NCI-H2196 (cell line): ENCODE results near the gene LLGL2.
A peak's percentile ranks its signal among the peaks of the same experiment; 100 is the strongest.
"Not testable (repeated sequence)": the region's sequence is repeated elsewhere in the genome, so short reads cannot be mapped to it uniquely, and the experiment has no call there.

Experiments used
- DNase-seq: peaks from one replicate; lab custom pipeline; 2025; ENCODE audit not compliant: unreplicated experiment; lab: John Stamatoyannopoulos, UW

The LLGL2 gene

DNA sequence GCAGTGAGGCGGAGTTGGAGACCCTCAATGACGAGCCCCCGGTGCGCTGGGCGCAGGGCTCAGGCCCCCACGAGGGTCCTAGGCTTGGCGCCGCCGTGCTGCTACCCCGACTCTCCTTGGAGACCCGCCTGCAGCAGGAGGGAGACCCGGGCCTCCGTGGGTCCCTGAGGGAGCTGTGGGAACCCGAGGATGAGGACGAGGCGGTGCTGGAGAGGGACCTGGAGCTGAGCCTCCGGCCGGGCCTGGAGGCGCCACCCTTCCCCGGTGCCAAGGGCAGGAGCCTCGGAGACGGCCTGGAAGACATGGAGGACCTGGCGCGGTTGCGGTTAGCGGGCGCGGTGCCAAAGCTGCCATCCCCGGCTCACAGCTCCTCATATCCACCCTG is 64.4 kb downstream of the LLGL2 start:
- DNase-seq: peak; percentile 26

DNA sequence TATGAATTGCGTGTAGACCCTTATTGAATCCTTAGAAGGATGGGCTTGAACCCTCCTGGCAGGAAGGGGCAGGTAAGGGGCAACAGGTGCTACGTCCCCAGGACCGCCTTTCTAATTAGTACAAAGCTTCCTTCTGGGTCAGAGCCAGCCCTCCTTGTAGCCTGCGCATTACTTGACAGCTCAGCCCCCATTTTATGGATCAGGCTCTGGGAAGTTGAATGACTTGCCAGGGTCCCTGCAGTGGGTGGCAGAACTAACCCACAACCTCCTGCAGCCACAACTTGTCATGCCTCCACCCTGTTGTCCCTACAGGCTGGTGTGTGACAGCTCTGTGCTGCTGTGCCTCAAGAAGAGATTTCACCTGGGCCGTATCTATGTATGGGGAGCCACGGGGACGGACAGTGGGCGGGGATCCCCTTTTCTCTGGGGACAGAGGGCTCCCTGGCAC is 64.8 kb downstream of the LLGL2 start:
- no peak for DNase-seq

DNA sequence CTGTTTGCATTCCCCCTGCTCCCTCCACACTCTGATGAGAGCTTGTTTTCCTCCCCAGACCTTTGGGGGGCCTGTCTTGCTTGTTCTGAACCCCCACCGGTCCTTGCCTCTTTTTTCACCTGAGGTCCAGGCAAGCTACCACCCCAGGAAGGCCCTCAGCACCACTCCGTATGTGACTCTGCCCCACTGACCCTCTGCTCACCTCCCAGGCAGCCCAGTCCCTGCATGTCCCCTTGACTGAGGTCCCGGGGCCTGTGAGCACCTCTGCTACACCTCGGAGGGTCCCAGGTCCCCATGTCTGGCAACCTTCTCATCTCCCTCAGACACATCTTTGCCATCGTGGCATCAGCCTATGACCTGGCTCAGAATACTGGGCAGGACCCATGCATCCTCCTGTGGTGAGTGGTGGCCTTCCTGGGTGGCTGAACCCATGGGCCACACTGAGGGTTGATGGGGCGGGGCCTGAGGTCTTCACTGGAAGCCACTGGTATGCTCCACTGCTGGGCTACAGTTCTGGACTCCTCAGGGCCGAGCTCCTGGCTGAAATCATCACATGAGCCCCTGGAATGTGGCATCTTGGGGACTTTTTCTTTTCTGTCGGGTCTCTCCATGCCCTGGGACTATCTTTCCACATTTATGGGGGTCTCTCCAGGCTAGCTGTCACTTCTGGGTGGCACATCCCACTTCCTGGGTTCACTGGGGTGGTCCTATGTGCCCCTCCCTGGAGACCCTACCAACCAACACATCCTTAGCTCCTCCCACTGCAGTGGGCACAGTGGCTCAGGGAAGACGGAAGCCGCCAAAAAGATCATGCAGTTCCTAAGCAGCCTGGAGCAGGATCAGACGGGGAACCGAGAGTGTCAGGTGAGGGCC is 65.6 kb downstream of the LLGL2 start:
- DNase-seq: no peak

DNA sequence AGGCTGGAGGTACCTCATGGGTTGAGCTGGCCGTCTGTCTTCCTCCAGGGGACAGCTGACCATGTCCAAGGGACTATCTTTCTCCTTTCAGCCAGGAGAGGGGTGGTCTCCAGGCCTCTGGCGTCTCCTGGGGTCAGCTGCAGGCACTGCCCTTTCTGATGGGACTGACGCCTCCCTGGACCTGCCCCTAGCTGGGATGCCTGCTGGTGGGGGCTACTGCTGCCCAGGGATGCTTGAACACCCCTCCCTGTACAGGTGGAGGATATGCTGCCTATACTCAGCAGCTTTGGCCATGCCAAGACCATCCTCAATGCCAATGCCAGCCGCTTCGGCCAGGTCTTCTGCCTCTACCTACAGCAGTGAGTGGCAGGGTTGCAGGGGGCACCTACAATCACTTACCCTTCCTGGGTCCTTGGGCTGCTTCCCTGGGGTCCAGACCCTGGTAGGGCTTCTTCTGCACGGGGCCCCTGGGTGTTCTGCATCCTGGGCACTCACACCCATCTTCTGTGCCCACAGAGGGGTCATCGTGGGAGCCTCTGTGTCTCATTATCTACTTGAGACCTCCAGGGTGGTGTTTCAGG is 66.3 kb downstream of the LLGL2 start:
- no peak for DNase-seq

DNA sequence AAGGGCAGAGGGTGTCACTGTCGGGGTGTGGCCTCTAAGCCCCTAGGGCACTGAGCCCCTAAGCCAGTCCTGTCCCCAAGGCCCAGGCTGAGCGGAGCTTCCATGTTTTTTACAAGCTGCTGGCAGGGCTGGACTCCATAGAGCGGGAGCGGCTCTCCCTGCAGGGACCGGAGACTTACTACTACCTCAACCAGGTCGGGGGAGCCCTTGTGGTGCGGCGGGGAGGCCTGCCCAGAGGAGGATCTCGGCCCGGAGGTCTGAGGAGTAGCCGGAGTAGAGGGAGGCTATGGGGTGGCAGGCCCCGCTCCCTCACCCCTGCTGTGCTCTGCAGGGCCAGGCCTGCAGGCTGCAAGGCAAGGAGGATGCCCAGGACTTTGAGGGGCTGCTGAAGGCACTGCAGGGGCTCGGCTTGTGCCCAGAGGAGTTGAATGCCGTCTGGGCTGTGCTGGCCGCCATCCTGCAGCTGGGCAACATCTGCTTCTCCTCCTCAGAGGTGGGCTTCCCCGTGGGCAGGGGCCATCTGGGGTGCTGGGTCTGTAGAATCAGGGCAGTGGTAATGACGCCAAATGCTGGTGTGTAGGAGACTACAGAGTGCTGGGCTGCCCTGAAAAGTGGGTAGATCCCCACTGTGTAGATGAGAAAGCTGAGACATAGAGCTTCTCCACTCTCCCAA is 67.0 kb downstream of the LLGL2 start:
- no peak for DNase-seq

DNA sequence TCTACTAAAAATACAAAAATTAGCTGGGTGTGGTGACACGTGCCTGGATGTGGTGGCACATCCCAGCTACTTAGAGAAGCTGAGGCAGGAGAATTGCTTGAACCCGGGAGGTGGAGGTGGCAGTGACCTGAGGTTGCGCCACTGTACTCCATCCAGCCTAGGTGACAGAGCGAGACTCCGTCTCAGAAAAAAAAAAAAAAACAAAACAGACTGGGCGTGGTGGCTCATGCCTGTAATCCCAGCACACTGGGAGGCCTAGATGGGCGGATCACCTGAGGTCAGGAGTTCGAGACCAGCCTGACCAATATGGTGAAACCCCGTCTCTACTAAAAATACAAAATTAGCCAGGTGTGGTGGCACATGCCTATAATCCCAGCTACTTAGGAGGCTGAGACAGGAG is 67.9 kb downstream of the LLGL2 start:
- DNase-seq: not testable (repeated sequence)

DNA sequence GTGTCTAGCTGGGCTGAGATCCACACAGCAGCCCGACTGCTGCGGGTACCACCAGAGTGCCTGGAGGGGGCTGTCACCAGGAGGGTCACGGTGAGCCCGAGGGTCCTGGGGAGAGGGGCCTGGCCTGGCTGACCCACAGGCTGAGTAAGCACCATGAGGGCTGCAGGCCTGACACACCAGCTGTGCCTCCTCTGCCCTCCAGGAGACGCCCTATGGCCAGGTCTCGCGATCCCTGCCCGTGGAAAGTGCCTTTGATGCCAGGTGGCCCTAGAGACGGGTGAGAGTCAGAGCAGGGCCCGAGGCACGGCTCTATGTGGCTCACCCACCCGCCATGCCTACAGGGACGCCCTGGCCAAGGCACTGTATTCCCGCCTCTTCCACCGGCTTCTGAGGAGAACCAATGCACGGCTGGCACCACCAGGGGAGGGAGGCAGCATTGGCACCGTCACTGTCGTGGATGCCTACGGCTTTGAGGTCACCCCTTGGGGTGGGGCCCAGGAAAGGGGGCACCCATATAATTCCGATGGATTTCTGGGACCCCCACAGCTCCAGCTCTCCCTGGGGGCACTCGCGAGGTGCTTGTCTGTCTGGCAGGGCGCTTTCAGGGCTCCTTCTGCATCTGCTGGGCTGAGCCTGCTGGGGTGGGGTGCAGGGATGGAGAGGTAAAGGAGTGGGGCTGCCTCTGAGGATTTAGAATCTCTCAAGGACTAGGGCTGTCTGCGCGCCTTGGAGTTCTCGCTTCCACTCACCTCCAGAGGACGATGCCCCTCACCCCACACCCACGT is 69.2 kb downstream of the LLGL2 start:
- no peak for DNase-seq

DNA sequence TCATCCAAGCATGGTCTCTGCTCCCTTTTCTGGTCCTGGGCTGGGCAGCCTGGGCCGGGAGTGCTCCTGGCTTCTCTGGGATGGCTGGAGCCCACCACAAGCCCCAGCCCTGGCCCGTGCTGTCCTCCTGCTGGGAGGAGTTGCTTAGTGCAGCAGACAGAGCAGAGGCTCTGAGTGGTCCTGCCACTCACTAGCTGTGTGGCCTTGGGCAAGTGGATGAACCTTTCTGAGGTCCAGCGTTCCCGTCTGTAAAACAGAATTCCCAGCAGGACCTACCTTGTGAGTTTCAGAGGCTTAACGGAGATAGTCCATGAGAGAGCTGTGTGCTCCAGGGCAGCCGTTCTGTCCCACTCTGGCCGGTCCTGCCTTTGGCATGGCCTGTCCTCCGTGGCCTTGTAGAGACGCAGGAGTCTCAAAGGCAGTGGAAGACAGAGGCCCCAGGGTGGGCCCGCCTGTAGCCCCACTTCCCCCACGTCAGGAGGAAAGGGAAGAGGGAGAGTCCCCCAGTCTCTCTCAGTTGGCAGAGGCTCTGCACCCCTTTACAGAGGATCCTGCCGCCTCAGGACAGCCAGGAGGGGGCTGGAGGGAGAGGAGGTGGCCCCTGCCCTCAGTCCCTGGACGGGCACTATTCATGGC is 69.9 kb downstream of the LLGL2 start:
- no peak for DNase-seq

DNA sequence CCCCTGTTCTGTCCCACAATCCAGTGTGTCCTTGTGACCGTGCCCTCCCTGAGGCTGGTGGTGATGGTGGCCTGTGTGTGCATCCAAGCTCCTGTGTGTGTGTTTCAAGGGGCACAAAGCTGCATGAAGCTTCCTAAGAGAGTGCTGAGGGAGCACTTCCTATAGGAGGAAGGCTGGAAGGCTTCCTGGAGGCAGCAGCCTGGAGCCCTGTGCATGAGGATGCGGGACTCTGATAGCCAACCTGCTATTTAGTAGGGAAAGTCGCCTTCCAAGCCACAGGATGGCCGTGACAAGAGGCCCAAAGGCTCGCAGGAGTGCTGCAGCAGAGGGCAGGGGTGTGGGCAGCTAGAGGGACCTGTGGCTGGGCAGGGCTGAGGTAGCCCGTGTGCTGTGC is 70.4 kb downstream of the LLGL2 start:
- DNase-seq: no peak

DNA sequence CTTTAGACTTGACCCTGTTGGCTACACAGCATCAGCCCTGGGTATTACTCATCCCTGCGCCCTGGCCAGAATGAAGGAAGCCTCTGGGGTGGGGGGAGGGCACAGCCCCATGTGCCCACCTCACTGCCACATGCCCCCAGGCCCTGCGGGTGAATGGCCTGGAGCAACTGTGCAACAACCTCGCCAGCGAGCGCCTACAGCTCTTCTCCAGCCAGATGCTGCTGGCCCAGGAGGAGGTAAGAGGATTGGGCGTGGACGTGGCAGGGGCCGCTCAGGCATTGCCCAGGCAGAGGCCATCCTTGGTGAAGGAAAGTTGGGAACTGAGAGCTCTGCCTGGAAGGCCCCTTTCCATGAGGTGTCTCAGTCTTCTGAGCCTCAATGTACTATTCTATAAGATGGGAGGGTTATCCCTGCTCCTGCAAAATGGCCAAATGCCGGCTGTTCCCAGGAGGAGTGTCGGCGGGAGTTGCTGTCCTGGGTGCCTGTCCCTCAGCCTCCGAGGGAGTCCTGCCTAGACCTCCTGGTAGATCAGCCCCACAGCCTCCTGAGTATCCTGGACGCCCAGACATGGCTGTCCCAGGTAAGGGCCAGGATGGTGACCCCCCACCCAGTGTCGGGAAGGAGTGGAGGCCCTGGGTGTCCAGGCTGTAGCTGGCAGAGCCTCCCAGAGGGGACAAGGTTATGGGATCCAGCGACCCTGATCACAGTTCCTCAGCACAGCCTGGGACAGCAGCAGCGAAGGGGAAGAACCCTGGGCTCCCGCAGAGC is 71.0 kb downstream of the LLGL2 start:
- no peak for DNase-seq

DNA sequence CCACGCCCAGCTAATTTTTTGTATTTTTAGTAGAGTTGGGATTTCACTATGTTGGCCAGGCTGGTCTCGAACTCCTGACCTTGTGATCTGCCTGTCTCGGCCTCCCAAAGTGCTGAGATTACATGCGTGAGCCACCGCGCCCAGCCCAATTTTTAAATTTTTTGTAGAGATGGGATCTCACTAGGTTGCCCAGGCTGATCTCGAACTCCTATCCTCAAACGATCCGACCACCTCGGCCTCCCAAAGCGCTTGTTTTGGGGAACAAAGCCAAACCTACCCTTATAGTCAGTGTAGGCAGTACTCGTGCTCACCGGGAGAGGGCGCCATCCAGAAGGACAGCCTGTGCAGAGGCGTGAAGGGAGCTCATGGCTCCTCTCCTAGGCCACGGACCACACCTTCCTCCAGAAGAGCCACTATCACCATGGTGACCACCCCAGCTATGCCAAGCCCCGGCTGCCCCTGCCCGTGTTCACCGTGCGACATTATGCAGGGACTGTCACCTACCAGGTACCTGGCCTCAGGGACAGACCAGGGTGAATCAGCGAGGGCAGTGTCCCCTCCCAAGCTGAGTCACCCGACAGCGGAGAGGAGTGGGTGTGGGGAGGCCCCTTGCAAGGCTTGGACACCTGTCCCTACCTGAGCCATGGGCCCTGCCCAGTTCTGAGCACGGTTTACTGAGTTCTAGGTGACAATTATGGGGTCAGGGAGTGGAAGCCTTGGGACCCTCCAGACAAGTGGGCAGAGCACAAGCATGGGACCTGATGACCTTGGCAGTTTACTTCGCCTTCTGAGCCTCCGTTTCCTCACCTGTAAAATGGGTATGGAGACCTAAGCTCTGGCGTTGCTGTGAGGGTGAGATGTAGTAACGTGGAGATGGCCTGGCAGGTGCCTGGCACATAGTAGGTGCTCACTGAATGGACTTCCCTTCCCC is 75.8 kb downstream of the LLGL2 start:
- DNase-seq: peak; percentile 59

DNA sequence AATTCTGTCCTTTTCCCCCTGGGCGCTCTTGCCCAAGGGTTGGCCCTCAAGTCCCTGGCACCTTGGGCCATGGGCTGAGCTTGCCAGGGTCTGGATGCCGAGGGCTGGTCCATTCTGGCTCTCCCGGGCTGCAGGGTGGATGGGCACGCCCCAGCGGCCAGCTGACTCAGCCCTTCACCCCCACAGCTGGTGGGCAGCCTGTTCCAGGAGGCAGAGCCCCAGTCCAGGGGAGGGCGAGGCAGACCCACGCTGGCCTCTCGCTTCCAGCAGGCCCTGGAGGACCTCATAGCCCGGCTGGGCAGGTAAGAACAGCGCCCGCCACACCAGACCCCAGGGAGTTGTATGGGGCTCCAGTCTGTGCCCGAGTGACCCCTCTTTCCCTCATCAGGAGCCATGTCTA is 77.1 kb downstream of the LLGL2 start:
- DNase-seq: no peak

DNA sequence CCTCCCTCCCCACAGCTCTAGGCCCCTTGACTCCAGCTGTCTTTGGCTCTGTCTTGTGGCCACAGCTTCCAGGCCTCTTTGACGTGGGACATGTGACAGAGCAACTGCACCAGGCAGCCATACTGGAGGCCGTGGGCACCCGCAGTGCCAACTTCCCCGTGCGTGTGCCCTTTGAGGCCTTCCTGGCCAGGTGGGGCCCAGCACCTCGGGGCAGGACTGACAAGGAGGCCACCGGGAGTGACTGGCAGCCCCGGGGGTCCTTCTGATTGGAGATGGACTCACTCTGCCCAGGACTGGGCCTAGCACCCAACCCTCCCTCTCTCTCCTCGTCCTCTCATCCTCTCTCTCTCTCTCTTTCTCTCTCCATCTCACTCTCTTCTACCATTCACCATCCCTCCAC is 77.6 kb downstream of the LLGL2 start:
- DNase-seq: no peak

DNA sequence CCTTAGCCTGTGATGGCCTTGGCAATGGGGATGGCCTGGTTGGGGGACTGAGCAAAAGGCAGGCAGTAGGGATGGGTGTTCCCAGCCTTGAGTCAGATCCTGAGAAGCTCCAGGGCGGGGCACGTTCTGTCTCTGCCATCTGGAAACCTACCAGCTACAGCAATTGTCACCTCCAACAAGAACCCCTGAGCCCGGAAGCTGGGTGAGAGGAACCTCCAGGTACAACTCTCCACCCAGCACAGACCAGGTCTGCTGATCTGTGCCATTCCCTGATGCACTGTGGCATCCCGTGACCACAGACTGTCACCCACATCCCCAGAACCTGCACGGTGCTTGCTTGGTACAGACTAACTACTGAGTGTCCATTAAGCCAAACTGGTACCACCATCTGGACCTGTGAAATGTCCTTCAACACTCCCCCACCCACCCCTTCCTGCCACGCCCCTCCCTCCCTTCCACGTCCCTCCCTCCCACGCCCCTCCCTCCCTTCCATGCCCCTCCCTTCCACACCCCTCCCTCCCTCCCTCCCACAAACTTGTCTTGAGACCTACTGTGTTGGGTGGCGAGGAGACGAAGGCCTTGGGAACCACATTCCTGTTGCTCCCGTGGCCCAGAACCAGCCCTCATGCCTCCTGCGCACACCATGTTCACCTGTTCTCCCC is 78.7 kb downstream of the LLGL2 start:
- DNase-seq: no peak

DNA sequence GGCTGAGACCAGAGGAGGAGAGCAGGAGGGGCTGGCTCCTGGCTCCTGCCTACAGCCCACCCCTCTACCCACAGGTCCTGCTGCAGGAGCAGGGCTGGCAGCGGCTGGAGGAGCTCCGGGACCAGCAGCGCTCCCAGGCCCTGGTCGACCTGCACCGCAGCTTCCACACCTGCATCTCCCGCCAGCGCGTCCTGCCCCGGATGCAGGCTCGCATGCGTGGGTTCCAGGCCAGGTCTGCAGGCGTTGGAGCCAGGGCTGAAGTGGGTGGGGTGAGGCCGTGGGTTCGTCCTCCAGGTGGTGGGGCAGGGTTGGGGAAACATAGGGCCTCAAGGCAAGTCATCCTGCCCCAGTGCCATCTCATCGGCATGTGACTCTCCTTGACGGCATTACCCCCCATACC is 80.3 kb downstream of the LLGL2 start:
- no peak for DNase-seq

DNA sequence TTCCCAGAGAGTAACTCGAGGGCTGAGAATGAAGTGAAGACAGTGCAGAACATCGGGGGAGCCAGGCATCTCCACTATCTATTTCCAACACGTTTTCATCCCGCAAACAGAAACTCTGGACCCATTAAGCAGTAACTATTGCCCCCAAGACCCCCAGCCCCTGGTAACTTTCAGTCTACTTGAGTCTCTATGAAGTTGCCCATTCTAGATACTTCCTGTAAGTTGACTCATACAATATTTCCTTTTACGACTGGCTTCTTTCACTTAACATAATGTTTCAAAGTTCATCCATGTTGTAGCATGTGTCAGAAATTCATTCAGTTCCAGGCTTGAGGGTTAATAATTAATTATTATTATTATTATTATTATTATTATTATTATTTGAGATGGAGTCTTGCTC is 81.6 kb downstream of the LLGL2 start:
- no peak for DNase-seq

DNA sequence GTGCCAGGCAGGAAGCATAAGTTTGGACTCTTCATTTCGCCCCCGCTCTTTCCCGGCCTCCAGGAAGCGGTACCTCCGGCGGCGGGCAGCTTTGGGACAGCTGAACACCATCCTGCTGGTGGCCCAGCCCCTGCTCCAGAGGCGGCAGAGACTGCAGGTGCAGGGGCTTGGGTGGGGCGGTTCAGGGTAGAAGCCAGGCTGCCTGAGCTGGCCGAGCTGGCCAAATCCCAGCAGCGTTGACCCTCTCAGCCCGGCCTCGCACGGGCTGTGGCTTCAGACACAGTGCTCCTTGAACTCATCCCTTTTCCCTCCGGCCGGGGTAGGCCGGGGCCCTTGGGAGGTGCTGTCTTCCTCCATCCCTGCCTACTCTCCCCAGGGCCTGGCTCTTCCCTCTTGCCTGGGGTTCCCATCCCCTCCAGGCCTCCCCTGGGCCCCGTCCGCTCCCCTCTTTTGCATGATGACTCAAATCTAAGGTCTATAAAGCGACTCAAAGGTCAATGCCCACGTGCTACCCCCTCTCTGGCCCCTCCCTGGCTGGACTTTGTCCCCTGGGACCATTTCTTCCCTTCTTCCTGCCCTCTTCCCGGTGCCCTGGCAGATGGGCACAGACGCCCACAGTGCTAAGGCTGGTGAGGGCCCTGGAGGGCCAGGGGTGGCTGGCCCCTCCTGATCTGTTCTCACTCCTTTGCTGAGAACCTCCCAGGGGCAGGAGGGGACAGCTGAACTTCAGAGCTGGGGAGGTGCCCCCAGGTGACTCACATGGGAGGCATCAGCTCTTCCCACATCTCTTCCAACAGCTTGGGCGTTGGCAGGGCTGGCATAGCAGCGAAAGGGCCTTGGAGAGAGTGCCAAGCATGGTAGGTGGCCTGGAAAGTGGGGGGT is 84.8 kb downstream of the LLGL2 start:
- no peak for DNase-seq
